HepG2 (cell line): Measurements from ENCODE around the gene FBXO7. TPM values are rescaled to one million over a fixed set of nuclear protein-coding genes. Genes with fewer than 3 reads are reported as not detected.
A peak's percentile ranks its signal among the peaks of the same experiment; 100 is the strongest.

ENCODE experiments used
- HNF4A ChIP-seq: sonication (generic); formaldehyde crosslinking; IDR thresholded peaks from 2 replicates; pipeline ENCODE4 v1.4.0; 2020; ENCODE audit warnings: missing genetic modification reagents
- KAT2B ChIP-seq: fragments of 150-350 bp; IDR thresholded peaks from 2 replicates; pipeline ENCODE4 v1.6.1; 2014; ENCODE audit warnings: low read depth, low read length, borderline replicate concordance
- MIER2 ChIP-seq: IDR thresholded peaks from 2 replicates; pipeline ENCODE4 v1.6.1; 2016; ENCODE audit warnings: missing biosample characterization, missing genetic modification reagents
- MIXL1 ChIP-seq: IDR thresholded peaks from 2 replicates; pipeline ENCODE4 v1.6.1; 2016
- NONO ChIP-seq, 2 experiments: fragments of 450-650 bp in 1 of 2; sonication (generic) in 1 of 2; formaldehyde crosslinking in 1 of 2; IDR thresholded peaks in 1 of 2; conservative IDR thresholded peaks in 1 of 2; 2 replicates each; pipeline versions ENCODE4 v1.6.1 to v1.8.0; 2017 to 2022; ENCODE audit warnings: mild to moderate bottlenecking in 1 of 2, missing genetic modification reagents in 1 of 2, moderate library complexity in 1 of 2
- NR2F1 ChIP-seq, 2 experiments: fragments of 450-650 bp in 1 of 2; formaldehyde crosslinking in 1 of 2; IDR thresholded peaks; 2 replicates each; pipeline versions ENCODE4 v1.5.0 to v1.6.1; 2016 to 2020; ENCODE audit warnings: mild to moderate bottlenecking in 1 of 2, missing compliant biosample characterization in 1 of 2, missing genetic modification reagents in 1 of 2, moderate library complexity in 1 of 2
- RAD21 ChIP-seq: fragments of 450-650 bp; formaldehyde crosslinking; IDR thresholded peaks from 2 replicates; pipeline ENCODE4 v1.5.0; 2020; ENCODE audit warnings: mild to moderate bottlenecking
- RNF2 ChIP-seq: fragments of 450-650 bp; conservative IDR thresholded peaks from 2 replicates; pipeline ENCODE4 v1.6.1; 2016; ENCODE audit warnings: low read depth
- SAP130 ChIP-seq: IDR thresholded peaks from 2 replicates; pipeline ENCODE4 v1.6.1; 2016; ENCODE audit warnings: low read depth
- SIN3B ChIP-seq: fragments of 150-350 bp; IDR thresholded peaks from 2 replicates; pipeline ENCODE4 v1.6.1; 2014; ENCODE audit warnings: low read length
- SIX4 ChIP-seq: sonication (generic); formaldehyde crosslinking; IDR thresholded peaks from 2 replicates; pipeline ENCODE4 v1.4.0; 2020; ENCODE audit warnings: missing genetic modification reagents
- SMAD3 ChIP-seq: sonication (generic); formaldehyde crosslinking; IDR thresholded peaks from 2 replicates; pipeline ENCODE4 v1.4.0; 2020; ENCODE audit warnings: missing genetic modification reagents
- SMC3 ChIP-seq: IDR thresholded peaks from 2 replicates; pipeline ENCODE4 v1.6.1; 2011; ENCODE audit warnings: low read length, improper control_type of control experiment
- XRCC5 ChIP-seq: fragments of 200-400 bp; formaldehyde crosslinking; optimal IDR thresholded peaks from 2 replicates; pipeline ENCODE3; 2017; ENCODE audit warnings: mild to moderate bottlenecking, low read length
- YEATS2 ChIP-seq: sonication (generic); formaldehyde crosslinking; IDR thresholded peaks from 2 replicates; pipeline ENCODE4 v1.4.0; 2020; ENCODE audit warnings: missing genetic modification reagents, borderline replicate concordance
- ZBTB20 ChIP-seq: sonication (generic); formaldehyde crosslinking; IDR thresholded peaks from 2 replicates; pipeline ENCODE4 v1.8.1; 2023; ENCODE audit warnings: missing genetic modification reagents, low read depth, mild to moderate bottlenecking, borderline replicate concordance
- ZNF124 ChIP-seq: sonication (generic); formaldehyde crosslinking; IDR thresholded peaks from 2 replicates; pipeline ENCODE4 v1.4.0; 2020; ENCODE audit warnings: missing genetic modification reagents
- ZNF138 ChIP-seq: sonication (generic); formaldehyde crosslinking; IDR thresholded peaks from 2 replicates; pipeline ENCODE4 v1.5.0; 2020; ENCODE audit warnings: mild to moderate bottlenecking, low read depth, missing genetic modification reagents
- ZNF225 ChIP-seq: sonication (generic); formaldehyde crosslinking; IDR thresholded peaks from 2 replicates; pipeline ENCODE4 v1.4.0; 2020; ENCODE audit warnings: mild to moderate bottlenecking, missing genetic modification reagents
- ZNF496 ChIP-seq: sonication (generic); formaldehyde crosslinking; IDR thresholded peaks from 2 replicates; pipeline ENCODE4 v1.8.1; 2023; ENCODE audit warnings: mild to moderate bottlenecking, moderate library complexity, missing genetic modification reagents; ENCODE audit not compliant: insufficient replicate concordance
- polyA plus RNA-seq, 8 experiments: library from polyadenylated mRNA; depleted of rRNA in 3 of 8; stranded (reverse) in 7 of 8; unstranded in 1 of 8; fragments of >200 nt; fragmentation: Illumina TruSeq in 4 of 8; extraction: Trizol in 4 of 8; gene quantifications; 2 replicates each; pipeline versions ENCODE4 v1.2.1 to v1.2.3, GENCODE V29; 2011 to 2016; ENCODE audit warnings: low read depth in 4 of 8, missing spikeins in 1 of 8, mixed read lengths in 1 of 8; ENCODE audit not compliant: insufficient read depth in 1 of 8
- total RNA-seq, 5 experiments: library from RNA; depleted of rRNA; stranded (reverse); fragments of >200 nt; fragmentation: Illumina TruSeq; extraction: Trizol; gene quantifications; 2 replicates each; pipeline ENCODE4 v1.2.3, GENCODE V29; 2016; ENCODE audit warnings: low read depth in 1 of 5
- TF ChIP-seq, protein P1 (sequence below): sonication (generic); formaldehyde crosslinking; IDR thresholded peaks from 2 replicates; pipeline ENCODE4; 2020; ENCODE audit warnings: missing genetic modification reagents, mild to moderate bottlenecking, borderline replicate concordance
- TF ChIP-seq, protein P2 (sequence below), 2 experiments: IDR thresholded peaks; 2 replicates each; pipeline ENCODE4 v1.6.1; 2011 to 2012; ENCODE audit warnings: low read length in 2 of 2, borderline replicate concordance in 1 of 2, low read depth in 1 of 2, mild to moderate bottlenecking in 1 of 2, moderate library complexity in 1 of 2

The FBXO7 gene
- total and polyA plus RNA-seq, 2 of the 13 experiments (the other 11 are each of a cell fraction or from before 2014, with no cell fraction given), result 105 to 172 TPM

DNA sequence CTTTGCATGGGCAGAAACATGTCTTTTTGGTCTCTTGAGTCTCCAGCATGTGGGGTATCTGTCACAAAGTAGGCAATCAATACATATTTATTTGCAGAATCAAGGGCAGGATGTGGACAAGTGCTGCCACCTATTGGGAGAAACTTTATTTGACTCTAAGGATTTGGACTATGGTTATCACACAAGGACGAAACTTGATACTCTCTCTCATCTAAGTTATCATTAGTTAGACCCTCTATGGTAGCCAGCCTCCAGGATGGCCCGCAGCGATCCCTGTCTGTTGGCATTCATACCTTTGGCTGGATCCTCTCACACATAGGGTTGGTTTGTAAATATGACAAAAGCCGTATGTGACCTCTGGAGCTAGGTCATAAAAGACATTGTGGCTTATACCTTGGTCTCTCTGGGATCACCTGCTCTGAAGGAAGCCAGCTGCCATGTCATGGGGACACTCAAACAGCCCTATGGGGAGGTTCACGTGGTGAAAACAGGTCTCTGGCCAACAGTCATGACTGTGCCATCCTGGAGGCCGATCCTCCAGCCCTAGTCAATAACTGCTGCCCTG is 1.1 kb upstream of the FBXO7 start (continued):
- TF ChIP-seq ZNF124 (CRISPR knock-in tag) (0 out of 2 replicates have a peak, but pooled peaks have one; percentile 28), MIXL1 (0 out of 2 replicates have a peak, but pooled peaks have one; percentile 19), RNF2 (no peak), ZNF138 (no peak), XRCC5 (peak; percentile 37), SAP130 (peak; percentile 34), SMC3 (peak; percentile 32; the same call in 1 of the 2 replicates), RAD21 (CRISPR knock-in tag) (peak; percentile 46; the same call in 1 of the 2 replicates), SIN3B (no peak), SMAD3 (CRISPR knock-in tag) (0 out of 2 replicates have a peak, but pooled peaks have one; percentile 43), HNF4A (CRISPR knock-in tag) (peak; percentile 24; the same call in 1 of the 2 replicates), MIER2 (CRISPR knock-in tag) (0 out of 2 replicates have a peak, but pooled peaks have one; percentile 10), ZNF225 (CRISPR knock-in tag) (no peak), ZBTB20 (peak; percentile 16; the same call in 1 of the 2 replicates), YEATS2 (CRISPR knock-in tag) (peak; percentile 25; the same call in 1 of the 2 replicates), SIX4 (CRISPR knock-in tag) (peak; percentile 24; the same call in 1 of the 2 replicates), ZNF496 (no peak), NR2F1 (CRISPR knock-in tag; IDR thresholded peaks at IDR 0.05) (0 out of 4 replicates have a peak, but pooled peaks of 1 of the 2 experiments have one; percentile 27), NONO (IDR thresholded peaks at IDR 0.05) (no peak), NONO (CRISPR knock-in tag; conservative IDR thresholded peaks at IDR 0.05) (no peak), KAT2B (peak; percentile 62; the same call in 1 of the 2 replicates)
- TF ChIP-seq, protein P1, sequence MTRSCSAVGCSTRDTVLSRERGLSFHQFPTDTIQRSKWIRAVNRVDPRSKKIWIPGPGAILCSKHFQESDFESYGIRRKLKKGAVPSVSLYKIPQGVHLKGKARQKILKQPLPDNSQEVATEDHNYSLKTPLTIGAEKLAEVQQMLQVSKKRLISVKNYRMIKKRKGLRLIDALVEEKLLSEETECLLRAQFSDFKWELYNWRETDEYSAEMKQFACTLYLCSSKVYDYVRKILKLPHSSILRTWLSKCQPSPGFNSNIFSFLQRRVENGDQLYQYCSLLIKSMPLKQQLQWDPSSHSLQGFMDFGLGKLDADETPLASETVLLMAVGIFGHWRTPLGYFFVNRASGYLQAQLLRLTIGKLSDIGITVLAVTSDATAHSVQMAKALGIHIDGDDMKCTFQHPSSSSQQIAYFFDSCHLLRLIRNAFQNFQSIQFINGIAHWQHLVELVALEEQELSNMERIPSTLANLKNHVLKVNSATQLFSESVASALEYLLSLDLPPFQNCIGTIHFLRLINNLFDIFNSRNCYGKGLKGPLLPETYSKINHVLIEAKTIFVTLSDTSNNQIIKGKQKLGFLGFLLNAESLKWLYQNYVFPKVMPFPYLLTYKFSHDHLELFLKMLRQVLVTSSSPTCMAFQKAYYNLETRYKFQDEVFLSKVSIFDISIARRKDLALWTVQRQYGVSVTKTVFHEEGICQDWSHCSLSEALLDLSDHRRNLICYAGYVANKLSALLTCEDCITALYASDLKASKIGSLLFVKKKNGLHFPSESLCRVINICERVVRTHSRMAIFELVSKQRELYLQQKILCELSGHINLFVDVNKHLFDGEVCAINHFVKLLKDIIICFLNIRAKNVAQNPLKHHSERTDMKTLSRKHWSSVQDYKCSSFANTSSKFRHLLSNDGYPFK (CRISPR knock-in tag), result 0 out of 2 replicates have a peak, but pooled peaks have one; percentile 5
- TF ChIP-seq, protein P2, sequence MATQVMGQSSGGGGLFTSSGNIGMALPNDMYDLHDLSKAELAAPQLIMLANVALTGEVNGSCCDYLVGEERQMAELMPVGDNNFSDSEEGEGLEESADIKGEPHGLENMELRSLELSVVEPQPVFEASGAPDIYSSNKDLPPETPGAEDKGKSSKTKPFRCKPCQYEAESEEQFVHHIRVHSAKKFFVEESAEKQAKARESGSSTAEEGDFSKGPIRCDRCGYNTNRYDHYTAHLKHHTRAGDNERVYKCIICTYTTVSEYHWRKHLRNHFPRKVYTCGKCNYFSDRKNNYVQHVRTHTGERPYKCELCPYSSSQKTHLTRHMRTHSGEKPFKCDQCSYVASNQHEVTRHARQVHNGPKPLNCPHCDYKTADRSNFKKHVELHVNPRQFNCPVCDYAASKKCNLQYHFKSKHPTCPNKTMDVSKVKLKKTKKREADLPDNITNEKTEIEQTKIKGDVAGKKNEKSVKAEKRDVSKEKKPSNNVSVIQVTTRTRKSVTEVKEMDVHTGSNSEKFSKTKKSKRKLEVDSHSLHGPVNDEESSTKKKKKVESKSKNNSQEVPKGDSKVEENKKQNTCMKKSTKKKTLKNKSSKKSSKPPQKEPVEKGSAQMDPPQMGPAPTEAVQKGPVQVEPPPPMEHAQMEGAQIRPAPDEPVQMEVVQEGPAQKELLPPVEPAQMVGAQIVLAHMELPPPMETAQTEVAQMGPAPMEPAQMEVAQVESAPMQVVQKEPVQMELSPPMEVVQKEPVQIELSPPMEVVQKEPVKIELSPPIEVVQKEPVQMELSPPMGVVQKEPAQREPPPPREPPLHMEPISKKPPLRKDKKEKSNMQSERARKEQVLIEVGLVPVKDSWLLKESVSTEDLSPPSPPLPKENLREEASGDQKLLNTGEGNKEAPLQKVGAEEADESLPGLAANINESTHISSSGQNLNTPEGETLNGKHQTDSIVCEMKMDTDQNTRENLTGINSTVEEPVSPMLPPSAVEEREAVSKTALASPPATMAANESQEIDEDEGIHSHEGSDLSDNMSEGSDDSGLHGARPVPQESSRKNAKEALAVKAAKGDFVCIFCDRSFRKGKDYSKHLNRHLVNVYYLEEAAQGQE (IDR thresholded peaks at IDR 0.05; ENCODE audit: borderline replicate concordance in 1 of 2, low read depth in 1 of 2, low read length in 2 of 2), result no peak
